ENCODE results near the gene CDT1.
A peak's percentile ranks its signal among the peaks of the same experiment; 100 is the strongest.

The CDT1 gene

GRCh38 chr16:88830258-88830657, 26.7 kb downstream of the CDT1 start:
- no peak for DNase-seq
- intact Hi-C loops (cut with DNase I) = no loop called here

- intact Hi-C loops (cut with DNase I) = no loop called here
Measured at GRCh38 chr16:88830783-88831182, 27.2 kb downstream of the CDT1 start.

GRCh38 chr16:88831838-88832237, 28.2 kb downstream of the CDT1 start:
- DNase-seq = no peak
- intact Hi-C loops (cut with DNase I) = no loop called here

More at GRCh38 chr16:88830783-88831182, 27.2 kb downstream of the CDT1 start:
- DNase-seq = no peak

GRCh38 chr16:88833086-88833485, 29.5 kb downstream of the CDT1 start:
- DNase-seq = no peak

GRCh38 chr16:88834670-88835069, 31.1 kb downstream of the CDT1 start:
- intact Hi-C loops (cut with DNase I) = no loop called here
- DNase-seq = no peak

More at GRCh38 chr16:88833086-88833485, 29.5 kb downstream of the CDT1 start:
- intact Hi-C loops (cut with DNase I) = no loop called here

GRCh38 chr16:88835383-88835782, 31.8 kb downstream of the CDT1 start:
- DNase-seq = no peak
- intact Hi-C loops (cut with DNase I) = no loop called here

GRCh38 chr16:88835818-88836217, 32.2 kb downstream of the CDT1 start:
- intact Hi-C loops (cut with DNase I) = no loop called here

GRCh38 chr16:88836791-88837190, 33.2 kb downstream of the CDT1 start:
- DNase-seq = no peak
- intact Hi-C loops (cut with DNase I) = no loop called here

More at GRCh38 chr16:88835818-88836217, 32.2 kb downstream of the CDT1 start:
- DNase-seq = no peak

GRCh38 chr16:88837806-88838205, 34.2 kb downstream of the CDT1 start:
- intact Hi-C loops (cut with DNase I) = no loop called here
- DNase-seq = no peak

GRCh38 chr16:88838566-88838965, 35.0 kb downstream of the CDT1 start:
- no peak for DNase-seq
- intact Hi-C loops (cut with DNase I) = no loop called here

GRCh38 chr16:88839026-88839529, 35.5 kb downstream of the CDT1 start:
- DNase-seq = no peak
- intact Hi-C loops (cut with DNase I) = no loop called here

- intact Hi-C loops (cut with DNase I) = no loop called here
- no peak for DNase-seq
Measured at GRCh38 chr16:88839745-88840599, 36.4 kb downstream of the CDT1 start.

GRCh38 chr16:88840600-88841215, 37.1 kb downstream of the CDT1 start:
- intact Hi-C loops (cut with DNase I) = no loop called here
- DNase-seq = peak in 4 of 10 donors; percentile 8 to 93 (median 56)

- no peak for DNase-seq
- intact Hi-C loops (cut with DNase I) = no loop called here
Measured at GRCh38 chr16:88841521-88842307, 38.1 kb downstream of the CDT1 start.

- intact Hi-C loops (cut with DNase I) = no loop called here
- no peak for DNase-seq
Measured at GRCh38 chr16:88842308-88842756, 38.7 kb downstream of the CDT1 start.

- intact Hi-C loops (cut with DNase I) = no loop called here
- no peak for DNase-seq
Measured at GRCh38 chr16:88842806-88843205, 39.2 kb downstream of the CDT1 start.

GRCh38 chr16:88843256-88843655, 39.7 kb downstream of the CDT1 start:
- intact Hi-C loops (cut with DNase I) = no loop called here
- no peak for DNase-seq

- intact Hi-C loops (cut with DNase I) = no loop called here
- no peak for DNase-seq
Measured at GRCh38 chr16:88844419-88845036, 40.9 kb downstream of the CDT1 start.

GRCh38 chr16:88846088-88846487, 42.5 kb downstream of the CDT1 start:
- DNase-seq = no peak
- intact Hi-C loops (cut with DNase I) = no loop called here

- intact Hi-C loops (cut with DNase I) = no loop called here
- DNase-seq = no peak
Measured at GRCh38 chr16:88847654-88848053, 44.1 kb downstream of the CDT1 start.

Data from posterior cingulate gyrus (tissue), 11 donors.